Calu3 (cell line): ENCODE results near the gene RETREG1. TPM values are rescaled to one million over a fixed set of nuclear protein-coding genes. Genes with fewer than 3 reads are reported as not detected.
"Not testable (repeated sequence)": the region's sequence is repeated elsewhere in the genome, so short reads cannot be mapped to it uniquely, and the experiment has no call there.

Experiments
- BruUV-seq: library from RNA; stranded (reverse); fragments of 400-500 nt; replicated peaks from 2 replicates; lab custom pipeline; 2021; lab: Mats Ljungman, UMichigan
- CTCF ChIA-PET: fragments of 300-600 bp; sonication (Branson Sonifier 250); formaldehyde crosslinking; loops from one replicate; lab custom pipeline; 2022; ENCODE audit warnings: antibody characterized with exemption; lab: Charles Lee
- DNase-seq: peaks from one replicate; pipeline ENCODE4 v3.0.0; 2022
- H3K27ac Mint-ChIP-seq: one replicate; pipeline ENCODE4 v1.8.0; 2022; ENCODE audit warnings: mixed read lengths; ENCODE audit not compliant: unreplicated experiment
- H3K27me3 Mint-ChIP-seq: one replicate; pipeline ENCODE4 v1.8.0; 2022; ENCODE audit warnings: mixed read lengths; ENCODE audit not compliant: unreplicated experiment
- H3K36me3 Mint-ChIP-seq: one replicate; pipeline ENCODE4 v1.8.0; 2022; ENCODE audit warnings: mild to moderate bottlenecking, moderate library complexity, mixed read lengths; ENCODE audit not compliant: insufficient read depth, unreplicated experiment
- H3K4me1 Mint-ChIP-seq: one replicate; pipeline ENCODE4 v1.8.0; 2022; ENCODE audit warnings: mild to moderate bottlenecking, low read depth, mixed read lengths; ENCODE audit not compliant: unreplicated experiment
- H3K4me3 Mint-ChIP-seq: one replicate; pipeline ENCODE4 v1.8.0; 2022; ENCODE audit warnings: mild to moderate bottlenecking, low read depth, moderate library complexity, mixed read lengths; ENCODE audit not compliant: unreplicated experiment
- H3K9me3 Mint-ChIP-seq: one replicate; pipeline ENCODE4 v1.8.0; 2022; ENCODE audit warnings: low read depth, mixed read lengths; ENCODE audit not compliant: unreplicated experiment
- intact Hi-C: fragments of 100-400 bp; cut with micrococcal nuclease; formaldehyde crosslinking; loops from one replicate; pipeline ENCODE4 v1.10.0; 2022; ENCODE audit not compliant: unreplicated experiment
- total RNA-seq: library from RNA; stranded (reverse); gene quantifications from 2 replicates; pipeline ENCODE4 v1.2.3, GENCODE V29; 2022
- TF ChIP-seq, protein P1 (sequence below): fragments of 200-600 bp; IDR thresholded peaks from one replicate; pipeline ENCODE4 v1.8.0; 2022; ENCODE audit warnings: antibody characterized with exemption; ENCODE audit not compliant: unreplicated experiment

The RETREG1 gene
- total RNA-seq, 1 experiment from 2014 or later: 12.0 TPM

DNA sequence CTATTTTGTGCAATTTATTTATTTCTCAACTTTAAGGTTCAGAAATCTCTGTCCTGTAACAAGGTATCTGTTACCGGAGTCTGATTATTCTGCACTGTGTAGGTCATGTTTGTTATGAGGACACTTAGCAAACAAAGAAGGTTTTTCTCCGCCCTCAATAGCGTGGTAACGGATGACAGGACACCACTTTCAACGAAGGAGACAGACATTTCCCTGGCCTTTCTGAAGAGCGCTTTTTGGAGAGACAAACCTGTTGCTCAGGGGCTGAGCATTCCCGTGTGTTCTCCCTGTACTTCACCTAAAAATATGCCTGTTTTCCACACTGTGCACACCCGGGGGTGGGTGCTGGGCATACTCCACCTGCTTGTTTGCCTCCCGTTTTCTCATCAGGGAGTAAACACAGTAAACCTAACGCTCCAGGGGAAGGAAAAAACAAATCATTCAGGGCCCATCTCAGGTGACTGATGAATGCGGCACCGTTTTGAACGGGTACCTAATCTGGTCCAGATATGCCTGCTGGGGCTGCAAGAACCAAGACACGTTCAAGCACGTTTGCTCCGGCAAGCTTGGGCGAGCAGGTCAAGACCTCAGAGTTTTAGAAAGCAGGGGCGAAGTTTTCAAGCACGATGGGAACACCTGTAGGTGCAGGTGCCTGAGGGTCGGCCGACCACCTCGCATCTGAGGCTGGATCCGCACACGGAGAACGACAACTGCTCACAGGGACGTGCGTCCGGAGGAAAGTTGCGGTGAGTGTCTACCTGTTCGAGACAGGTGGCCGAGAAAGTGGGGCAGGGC, 859 bp downstream of the RETREG1 start:
- Mint-ChIP-seq H3K27ac (no peak overlapping the region), H3K4me3 (no peak overlapping the region), H3K27me3 (no peaks in the 10 kb centered on the region), H3K9me3 (no peaks in the 10 kb centered on the region), H3K36me3 (peaks cover 11% of the 10 kb centered on the region), H3K4me1 (no peaks in the 10 kb centered on the region)
- DNase-seq: no peak
- BruUV-seq: no TSS peak
- intact Hi-C loops: no loop called here
- TF ChIP-seq, protein P1, sequence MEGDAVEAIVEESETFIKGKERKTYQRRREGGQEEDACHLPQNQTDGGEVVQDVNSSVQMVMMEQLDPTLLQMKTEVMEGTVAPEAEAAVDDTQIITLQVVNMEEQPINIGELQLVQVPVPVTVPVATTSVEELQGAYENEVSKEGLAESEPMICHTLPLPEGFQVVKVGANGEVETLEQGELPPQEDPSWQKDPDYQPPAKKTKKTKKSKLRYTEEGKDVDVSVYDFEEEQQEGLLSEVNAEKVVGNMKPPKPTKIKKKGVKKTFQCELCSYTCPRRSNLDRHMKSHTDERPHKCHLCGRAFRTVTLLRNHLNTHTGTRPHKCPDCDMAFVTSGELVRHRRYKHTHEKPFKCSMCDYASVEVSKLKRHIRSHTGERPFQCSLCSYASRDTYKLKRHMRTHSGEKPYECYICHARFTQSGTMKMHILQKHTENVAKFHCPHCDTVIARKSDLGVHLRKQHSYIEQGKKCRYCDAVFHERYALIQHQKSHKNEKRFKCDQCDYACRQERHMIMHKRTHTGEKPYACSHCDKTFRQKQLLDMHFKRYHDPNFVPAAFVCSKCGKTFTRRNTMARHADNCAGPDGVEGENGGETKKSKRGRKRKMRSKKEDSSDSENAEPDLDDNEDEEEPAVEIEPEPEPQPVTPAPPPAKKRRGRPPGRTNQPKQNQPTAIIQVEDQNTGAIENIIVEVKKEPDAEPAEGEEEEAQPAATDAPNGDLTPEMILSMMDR: no peak
- CTCF ChIA-PET: no interaction called here

DNA sequence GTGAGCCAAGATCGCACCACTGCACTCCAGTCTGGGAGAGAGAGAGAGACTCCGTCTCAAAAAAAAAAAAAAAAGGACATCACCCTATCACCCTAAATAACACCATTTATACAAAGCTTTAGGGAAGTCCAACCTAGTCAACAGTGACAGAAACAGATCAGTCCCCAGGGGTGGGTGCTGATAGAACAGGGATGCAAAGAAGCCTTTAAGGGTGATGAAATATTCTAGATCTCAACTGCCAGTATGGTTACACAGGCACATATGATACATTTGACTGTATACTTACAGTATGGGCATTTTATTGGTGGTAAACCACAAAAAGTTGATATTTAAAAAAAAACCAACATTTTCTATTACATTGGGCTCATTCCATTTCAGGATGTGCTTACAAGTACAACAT, 4.8 kb downstream of the RETREG1 start:
- CTCF ChIA-PET: no interaction called here
- Mint-ChIP-seq H3K27me3 (no peaks in the 10 kb centered on the region), H3K4me3 (no peak overlapping the region), H3K9me3 (no peaks in the 10 kb centered on the region), H3K27ac (no peak overlapping the region), H3K4me1 (no peaks in the 10 kb centered on the region), H3K36me3 (peaks cover 11% of the 10 kb centered on the region)
- intact Hi-C loops: no loop called here
- TF ChIP-seq, protein P1: no peak
- DNase-seq: no peak
- no TSS peak for BruUV-seq

DNA sequence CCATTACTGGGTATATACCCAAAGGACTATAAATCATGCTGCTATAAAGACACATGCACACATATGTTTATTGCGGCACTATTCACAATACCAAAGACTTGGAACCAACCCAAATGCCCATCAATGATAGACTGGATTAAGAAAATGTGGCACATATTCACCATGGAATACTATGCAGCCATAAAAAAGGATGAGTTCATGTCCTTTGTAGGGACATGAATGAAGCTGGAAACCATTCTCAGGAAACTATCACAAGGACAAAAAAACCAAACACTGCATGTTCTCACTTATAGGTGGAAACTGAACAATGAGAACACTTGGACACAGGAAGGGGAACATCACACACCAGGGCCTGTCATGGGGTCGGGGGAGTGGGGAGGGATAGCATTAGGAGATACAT, 5.9 kb downstream of the RETREG1 start:
- H3K27ac Mint-ChIP-seq, BruUV-seq, intact Hi-C loops, H3K4me1 Mint-ChIP-seq, DNase-seq, H3K4me3 Mint-ChIP-seq, H3K27me3 Mint-ChIP-seq, H3K9me3 Mint-ChIP-seq, CTCF ChIA-PET, H3K36me3 Mint-ChIP-seq: not testable (repeated sequence)

DNA sequence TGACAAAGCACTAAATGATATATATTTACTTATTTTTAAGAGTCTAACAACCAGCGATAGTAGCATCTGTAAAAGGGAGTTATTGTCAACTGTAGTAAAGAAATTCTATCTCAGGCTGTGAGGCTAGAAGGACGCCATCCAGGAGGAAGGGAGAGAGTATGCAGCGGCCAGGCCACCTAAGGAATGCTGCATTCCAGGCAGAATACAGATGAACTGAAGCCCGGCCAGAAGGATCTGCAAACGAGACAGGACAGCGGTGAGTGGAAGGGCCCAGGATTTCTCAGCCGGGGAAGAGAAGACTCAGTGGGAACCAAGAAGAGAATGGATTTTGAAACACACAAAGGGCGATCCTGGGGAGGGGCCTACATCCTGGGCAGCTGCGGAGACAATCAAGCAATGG, 7.4 kb downstream of the RETREG1 start:
- Mint-ChIP-seq H3K9me3 (no peaks in the 10 kb centered on the region), H3K36me3 (no peaks in the 10 kb centered on the region), H3K4me1 (no peaks in the 10 kb centered on the region), H3K27ac (no peak overlapping the region), H3K27me3 (peaks cover 11% of the 10 kb centered on the region), H3K4me3 (no peak overlapping the region)
- TF ChIP-seq, protein P1: no peak
- no peak for DNase-seq
- CTCF ChIA-PET: no interaction called here
- intact Hi-C loops: no loop called here
- no TSS peak for BruUV-seq

DNA sequence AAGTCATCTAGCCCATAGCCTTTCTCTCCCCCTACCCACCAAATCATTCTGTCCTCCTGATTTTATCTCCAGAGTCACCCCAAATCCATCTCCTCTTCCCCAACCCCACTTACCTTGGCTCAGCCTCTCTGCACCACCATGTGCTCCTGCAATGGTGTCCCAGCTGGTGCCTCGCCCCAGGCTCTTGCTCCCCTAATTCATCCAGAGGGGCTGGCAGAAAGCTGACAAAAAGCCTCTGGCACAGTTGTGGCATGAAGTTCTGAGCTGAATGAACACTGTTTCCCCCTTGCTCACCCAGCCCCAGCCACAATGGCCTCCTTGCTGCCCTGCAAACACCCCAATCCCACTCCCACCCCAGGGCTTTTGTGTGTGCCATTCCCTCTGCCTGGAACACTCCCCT, 10.2 kb downstream of the RETREG1 start:
- DNase-seq: no peak
- H3K9me3 Mint-ChIP-seq: no peaks in the 10 kb centered on the region
- H3K27me3 Mint-ChIP-seq: peaks cover 11% of the 10 kb centered on the region
- BruUV-seq: no TSS peak
- CTCF ChIA-PET: interaction anchor here (0.6 kb wide), 1 partner anchor 64 kb away, joined by 3 read pairs; no protein-coding TSS in a partner anchor
- no peaks in the 10 kb centered on the region for H3K4me1 Mint-ChIP-seq
- no peak overlapping the region for H3K4me3 Mint-ChIP-seq
- H3K36me3 Mint-ChIP-seq: no peaks in the 10 kb centered on the region
- intact Hi-C loops: no loop called here
- H3K27ac Mint-ChIP-seq: no peak overlapping the region
- TF ChIP-seq, protein P1: no peak
